ENCODE results near the gene ENTPD6. TPM values are rescaled to one million over a fixed set of nuclear protein-coding genes. Genes with fewer than 3 reads are reported as not detected.

The ENTPD6 gene

GRCh38 chr20:25275813-25276532, 80.5 kb downstream of the ENTPD6 start:
- no peak for DNase-seq
- no CpG with 5 or more reads among the region's 20 CpGs for WGBS (ENCODE audit: extremely low coverage, insufficient coverage, low lambda C conversion rate)
- H3K36me3 ChIP-seq (ENCODE audit: control insufficient read depth, insufficient read depth, low read length): peaks cover 11% of the 10 kb centered on the region

More at GRCh38 chr20:25275813-25276532, 80.5 kb downstream of the ENTPD6 start:
- Histone ChIP-seq H2BK15ac (replicated peaks; ENCODE audit: low read depth) (no peak overlapping the region), H4K8ac (ENCODE audit: low read depth, low read length) (no peak overlapping the region), H3K4me1 (ENCODE audit: control insufficient read depth, low read depth, low read length) (no peaks in the 10 kb centered on the region), H2BK120ac (ENCODE audit: low read depth, low read length) (no peak overlapping the region), H3K56ac (ENCODE audit: low read length) (no peak overlapping the region), H3K4me3 (ENCODE audit: low read length) (no peak overlapping the region), H3K18ac (ENCODE audit: low read length) (no peak overlapping the region), H3K4ac (ENCODE audit: low read depth, low read length) (no peak overlapping the region), H4K5ac (ENCODE audit: low read length) (no peak overlapping the region), H2AK5ac (ENCODE audit: low read length) (no peak overlapping the region), H2BK5ac (ENCODE audit: low read length) (no peak overlapping the region), H3K9ac (ENCODE audit: low read length) (no peak overlapping the region), H3K27me3 (ENCODE audit: insufficient read depth, low read length, poor library complexity) (no peaks in the 10 kb centered on the region), H3K27ac (ENCODE audit: low read depth, low read length) (no peak overlapping the region), H3K79me2 (ENCODE audit: control insufficient read depth, insufficient read depth, low read length) (no peaks in the 10 kb centered on the region), H3K4me2 (ENCODE audit: low read length) (no peak overlapping the region), H3K79me1 (ENCODE audit: low read length) (no peaks in the 10 kb centered on the region), H3K23ac (ENCODE audit: low read length) (no peak overlapping the region)

Small RNA genes within 50 kb of the gene (small RNA-seq; reads per million reads assigned to genes)
- not detected for gene AL035252.4 (ENCODE audit: insufficient read depth)
- not detected for gene AL121772.2 (ENCODE audit: insufficient read depth)
- not detected for gene RF00019 (ENCODE audit: insufficient read depth)
